RWPE2 (cell line): Measurements from ENCODE around the gene SLC25A13.
A peak's percentile ranks its signal among the peaks of the same experiment; 100 is the strongest.
"Not testable (repeated sequence)": the region's sequence is repeated elsewhere in the genome, so short reads cannot be mapped to it uniquely, and the experiment has no call there.

ENCODE experiments used
- ATAC-seq: fragments of 200-7000 bp; cut with Tn5 transposase; 3 replicates; pipeline ENCODE4 v1.9.1; 2021; ENCODE audit warnings: low read depth
- DNase-seq: peaks from one replicate; pipeline ENCODE4 v3.0.0-alpha.2; 2020; ENCODE audit warnings: low spot score
- H3K27ac ChIP-seq: fragments of 450-650 bp; 2 replicates; pipeline ENCODE4 v1.5.1; 2017; ENCODE audit warnings: mild to moderate bottlenecking; ENCODE audit not compliant: poor library complexity, severe bottlenecking
- H3K27me3 ChIP-seq: fragments of 250-450 bp; sonication (Bioruptor Pico); 2 replicates; pipeline ENCODE4 v1.5.1; 2021; ENCODE audit warnings: mild to moderate bottlenecking, moderate library complexity; ENCODE audit not compliant: insufficient read depth, poor library complexity, severe bottlenecking
- H3K36me3 ChIP-seq: fragments of 250-450 bp; sonication (Bioruptor Pico); 2 replicates; pipeline ENCODE4 v1.5.1; 2020; ENCODE audit warnings: low read depth, mild to moderate bottlenecking, moderate library complexity
- H3K4me1 ChIP-seq: fragments of 250-450 bp; sonication (Bioruptor Pico); 2 replicates; pipeline ENCODE4 v1.5.1; 2021; ENCODE audit warnings: mild to moderate bottlenecking, moderate library complexity; ENCODE audit not compliant: insufficient read depth, poor library complexity, severe bottlenecking
- H3K4me3 ChIP-seq: fragments of 250-450 bp; sonication (Bioruptor Pico); 2 replicates; pipeline ENCODE4 v1.5.1; 2021; ENCODE audit warnings: mild to moderate bottlenecking, moderate library complexity; ENCODE audit not compliant: severe bottlenecking
- H3K9me3 ChIP-seq: fragments of 250-450 bp; sonication (Bioruptor Pico); 2 replicates; pipeline ENCODE4 v1.5.1; 2021; ENCODE audit warnings: mild to moderate bottlenecking, moderate library complexity; ENCODE audit not compliant: severe bottlenecking
- TF ChIP-seq, protein P1 (sequence below): fragments of 450-650 bp; IDR thresholded peaks from one replicate; pipeline ENCODE4 v1.5.1; 2017; ENCODE audit warnings: mild to moderate bottlenecking, moderate library complexity; ENCODE audit not compliant: poor library complexity, severe bottlenecking

The SLC25A13 gene

GRCh38 chr7:96321658-96322372 is at the start of gene SLC25A13:
SLC25A13 (minus strand) TSS chr7:96322098; CDS start chr7:96321956, 142 bp downstream.
- DNase-seq = peak; percentile 79
- TF ChIP-seq, protein P1, sequence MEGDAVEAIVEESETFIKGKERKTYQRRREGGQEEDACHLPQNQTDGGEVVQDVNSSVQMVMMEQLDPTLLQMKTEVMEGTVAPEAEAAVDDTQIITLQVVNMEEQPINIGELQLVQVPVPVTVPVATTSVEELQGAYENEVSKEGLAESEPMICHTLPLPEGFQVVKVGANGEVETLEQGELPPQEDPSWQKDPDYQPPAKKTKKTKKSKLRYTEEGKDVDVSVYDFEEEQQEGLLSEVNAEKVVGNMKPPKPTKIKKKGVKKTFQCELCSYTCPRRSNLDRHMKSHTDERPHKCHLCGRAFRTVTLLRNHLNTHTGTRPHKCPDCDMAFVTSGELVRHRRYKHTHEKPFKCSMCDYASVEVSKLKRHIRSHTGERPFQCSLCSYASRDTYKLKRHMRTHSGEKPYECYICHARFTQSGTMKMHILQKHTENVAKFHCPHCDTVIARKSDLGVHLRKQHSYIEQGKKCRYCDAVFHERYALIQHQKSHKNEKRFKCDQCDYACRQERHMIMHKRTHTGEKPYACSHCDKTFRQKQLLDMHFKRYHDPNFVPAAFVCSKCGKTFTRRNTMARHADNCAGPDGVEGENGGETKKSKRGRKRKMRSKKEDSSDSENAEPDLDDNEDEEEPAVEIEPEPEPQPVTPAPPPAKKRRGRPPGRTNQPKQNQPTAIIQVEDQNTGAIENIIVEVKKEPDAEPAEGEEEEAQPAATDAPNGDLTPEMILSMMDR = no peak
- ATAC-seq = peak; percentile 89
- H3K9me3 ChIP-seq = no peaks in the 10 kb centered on the region
- peak within 1 kb of the TSS; percentile 73 for H3K27ac ChIP-seq
- H3K36me3 ChIP-seq = no peaks in the 10 kb centered on the region
- H3K4me3 ChIP-seq = peak within 1 kb of the TSS; percentile 66
- no peaks in the 10 kb centered on the region for H3K27me3 ChIP-seq
- H3K4me1 ChIP-seq = peaks cover 11% of the 10 kb centered on the region

DNA sequence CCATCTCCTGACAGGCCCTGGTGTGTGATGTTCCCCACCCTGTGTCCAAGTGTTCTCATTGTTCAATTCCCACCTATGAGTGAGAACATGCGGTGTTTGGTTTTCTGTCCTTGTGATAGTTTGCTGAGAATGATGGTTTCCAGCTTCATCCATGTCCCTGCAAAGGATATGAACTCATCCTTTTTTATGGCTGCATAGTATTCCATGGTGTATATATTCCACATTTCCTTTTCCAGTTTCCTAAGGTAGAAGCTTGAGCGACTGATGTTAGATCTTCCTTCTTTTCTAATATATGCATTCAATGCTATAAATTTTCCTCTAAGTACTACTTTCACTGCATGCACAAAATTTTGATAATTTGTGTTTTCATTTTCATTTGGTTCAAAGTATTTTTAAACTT is 44.0 kb upstream of the SLC25A13 start:
- H3K9me3 ChIP-seq, H3K27ac ChIP-seq, H3K4me1 ChIP-seq, H3K4me3 ChIP-seq, DNase-seq, H3K36me3 ChIP-seq, ATAC-seq, H3K27me3 ChIP-seq: not testable (repeated sequence)

- H3K9me3 ChIP-seq = no peaks in the 10 kb centered on the region
- H3K4me3 ChIP-seq = no peak overlapping the region
- no peaks in the 10 kb centered on the region for H3K4me1 ChIP-seq
- no peaks in the 10 kb centered on the region for H3K27me3 ChIP-seq
- ATAC-seq (no peak), DNase-seq (no peak)
- no peaks in the 10 kb centered on the region for H3K36me3 ChIP-seq
- no peak overlapping the region for H3K27ac ChIP-seq
- TF ChIP-seq, protein P1 = no peak
Observed at GRCh38 chr7:96361116-96361857, 39.4 kb upstream of the SLC25A13 start.

DNA sequence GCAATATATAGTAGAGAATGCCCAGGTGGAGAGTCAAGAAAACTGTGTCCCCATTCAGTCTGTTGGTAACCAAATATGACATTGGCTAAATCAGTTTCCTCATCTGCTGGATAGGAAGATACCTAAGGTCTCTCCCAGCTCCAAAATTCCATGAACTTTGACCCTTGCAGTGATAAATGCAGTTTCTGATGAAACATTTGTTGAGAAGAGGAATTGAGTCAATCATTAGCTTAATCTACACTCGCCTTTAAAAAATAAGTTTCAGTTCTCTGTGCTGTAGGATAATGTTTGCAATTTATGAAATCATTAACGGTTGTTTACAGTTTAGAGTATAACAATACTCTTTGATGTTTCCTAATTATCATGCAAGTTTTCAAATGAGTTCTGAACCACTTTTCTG is 38.0 kb upstream of the SLC25A13 start:
- ATAC-seq (no peak), DNase-seq (no peak)
- TF ChIP-seq, protein P1 = no peak
- Histone ChIP-seq H3K36me3 (no peaks in the 10 kb centered on the region), H3K4me3 (no peak overlapping the region), H3K9me3 (no peaks in the 10 kb centered on the region), H3K27me3 (no peaks in the 10 kb centered on the region), H3K4me1 (no peaks in the 10 kb centered on the region), H3K27ac (no peak overlapping the region)

- not testable (repeated sequence) for H3K27me3 ChIP-seq, H3K4me1 ChIP-seq, DNase-seq, H3K9me3 ChIP-seq, H3K36me3 ChIP-seq, H3K27ac ChIP-seq, H3K4me3 ChIP-seq, ATAC-seq
Observed at GRCh38 chr7:96358236-96358971, 36.5 kb upstream of the SLC25A13 start.
